ENCODE measurements around the gene RUFY4. TPM values are rescaled to one million over a fixed set of nuclear protein-coding genes. Genes with fewer than 3 reads are reported as not detected.
"Not testable (repeated sequence)": the region's sequence is repeated elsewhere in the genome, so short reads cannot be mapped to it uniquely, and the experiment has no call there.

RUFY4 gene
- polyA plus RNA-seq, 1 donor from 2014 or later = 0.25 TPM

- Mint-ChIP-seq H3K9me3 (peaks cover 0 to 3% (median 0%) of the 10 kb centered on the region in 3 donors), H3K27me3 (peaks cover 1% of the 10 kb centered on the region), H3K4me3 (no peak overlapping the region)
Observed at GRCh38 chr2:218079943-218080913, 11.2 kb downstream of the RUFY4 start.

GRCh38 chr2:218081063-218081462 is 12.0 kb downstream of the RUFY4 start:
- peaks cover 1 to 5% (median 1%) of the 10 kb centered on the region in 3 donors for H3K9me3 Mint-ChIP-seq
- no peak overlapping the region for H3K27ac Mint-ChIP-seq

More at GRCh38 chr2:218079943-218080913, 11.2 kb downstream of the RUFY4 start:
- Mint-ChIP-seq H3K4me1 (peaks cover 0 to 2% (median 0%) of the 10 kb centered on the region in 3 donors), H3K27ac (no peak overlapping the region), H3K36me3 (no peaks in the 10 kb centered on the region)

GRCh38 chr2:218081695-218082094 is 12.6 kb downstream of the RUFY4 start:
- no peaks in the 10 kb centered on the region for H3K36me3 Mint-ChIP-seq
- H3K27ac Mint-ChIP-seq = no peak overlapping the region
- H3K4me3 Mint-ChIP-seq = no peak overlapping the region
- peaks cover 6 to 11% (median 7%) of the 10 kb centered on the region in 3 donors for H3K9me3 Mint-ChIP-seq
- H3K4me1 Mint-ChIP-seq = peaks cover 0 to 2% (median 0%) of the 10 kb centered on the region in 3 donors
- H3K27me3 Mint-ChIP-seq = peaks cover 3% of the 10 kb centered on the region

More at GRCh38 chr2:218081063-218081462, 12.0 kb downstream of the RUFY4 start:
- Mint-ChIP-seq H3K36me3 (no peaks in the 10 kb centered on the region), H3K27me3 (peaks cover 1% of the 10 kb centered on the region), H3K4me1 (peaks cover 0 to 2% (median 0%) of the 10 kb centered on the region in 3 donors), H3K4me3 (no peak overlapping the region)

- Mint-ChIP-seq H3K9me3 (peaks cover 6 to 12% (median 8%) of the 10 kb centered on the region in 3 donors), H3K27ac (peak overlapping the region in 1 of 3 donors; percentile 78), H3K27me3 (peaks cover 3% of the 10 kb centered on the region), H3K4me3 (no peak overlapping the region), H3K4me1 (peaks cover 0 to 2% (median 0%) of the 10 kb centered on the region in 3 donors), H3K36me3 (no peaks in the 10 kb centered on the region)
Observed at GRCh38 chr2:218082586-218083351, 13.7 kb downstream of the RUFY4 start.

- peaks cover 3% of the 10 kb centered on the region for H3K27me3 Mint-ChIP-seq
- no peak overlapping the region for H3K27ac Mint-ChIP-seq
- peaks cover 6 to 12% (median 8%) of the 10 kb centered on the region in 3 donors for H3K9me3 Mint-ChIP-seq
- H3K4me1 Mint-ChIP-seq = peaks cover 0 to 2% (median 0%) of the 10 kb centered on the region in 3 donors
- H3K4me3 Mint-ChIP-seq = no peak overlapping the region
- H3K36me3 Mint-ChIP-seq = no peaks in the 10 kb centered on the region
Observed at GRCh38 chr2:218083352-218083676, 14.3 kb downstream of the RUFY4 start.

- peaks cover 3% of the 10 kb centered on the region for H3K27me3 Mint-ChIP-seq
- no peaks in the 10 kb centered on the region for H3K36me3 Mint-ChIP-seq
- no peaks in the 10 kb centered on the region for H3K4me1 Mint-ChIP-seq
- no peak overlapping the region for H3K4me3 Mint-ChIP-seq
- peaks cover 6 to 12% (median 8%) of the 10 kb centered on the region in 3 donors for H3K9me3 Mint-ChIP-seq
- no peak overlapping the region for H3K27ac Mint-ChIP-seq
Observed at GRCh38 chr2:218086478-218086877, 17.4 kb downstream of the RUFY4 start.

- Mint-ChIP-seq H3K27me3 (peaks cover 3% of the 10 kb centered on the region), H3K4me3 (peak overlapping the region in 1 of 4 donors; percentile 29), H3K27ac (no peak overlapping the region), H3K4me1 (no peaks in the 10 kb centered on the region), H3K36me3 (no peaks in the 10 kb centered on the region), H3K9me3 (peaks cover 6 to 12% (median 8%) of the 10 kb centered on the region in 3 donors)
Observed at GRCh38 chr2:218089259-218089658, 20.2 kb downstream of the RUFY4 start.

- H3K4me1 Mint-ChIP-seq = no peaks in the 10 kb centered on the region
- H3K36me3 Mint-ChIP-seq = no peaks in the 10 kb centered on the region
- H3K27ac Mint-ChIP-seq = no peak overlapping the region
- H3K4me3 Mint-ChIP-seq = no peak overlapping the region
- H3K9me3 Mint-ChIP-seq = peaks cover 0 to under 1% (median 0%) of the 10 kb centered on the region in 3 donors
- peaks cover 1% of the 10 kb centered on the region for H3K27me3 Mint-ChIP-seq
Observed at GRCh38 chr2:218091746-218092145, 22.7 kb downstream of the RUFY4 start.

- Mint-ChIP-seq H3K4me3 (no peak overlapping the region), H3K4me1 (no peaks in the 10 kb centered on the region), H3K36me3 (no peaks in the 10 kb centered on the region), H3K27ac (no peak overlapping the region), H3K9me3 (peaks cover 0 to 8% (median 2%) of the 10 kb centered on the region in 3 donors), H3K27me3 (peaks cover 1% of the 10 kb centered on the region)
Observed at GRCh38 chr2:218093879-218094278, 24.8 kb downstream of the RUFY4 start.

GRCh38 chr2:218095853-218096252 is 26.8 kb downstream of the RUFY4 start:
- Mint-ChIP-seq H3K36me3 (no peaks in the 10 kb centered on the region), H3K4me1 (no peaks in the 10 kb centered on the region), H3K4me3 (no peak overlapping the region), H3K27ac (no peak overlapping the region), H3K9me3 (peaks cover 0 to 15% (median 11%) of the 10 kb centered on the region in 3 donors), H3K27me3 (peaks cover 1% of the 10 kb centered on the region)

- H3K27ac Mint-ChIP-seq = no peak overlapping the region
- peaks cover 0 to 15% (median 11%) of the 10 kb centered on the region in 3 donors for H3K9me3 Mint-ChIP-seq
- no peaks in the 10 kb centered on the region for H3K4me1 Mint-ChIP-seq
- H3K27me3 Mint-ChIP-seq = no peaks in the 10 kb centered on the region
- no peak overlapping the region for H3K4me3 Mint-ChIP-seq
- no peaks in the 10 kb centered on the region for H3K36me3 Mint-ChIP-seq
Observed at GRCh38 chr2:218097975-218098374, 28.9 kb downstream of the RUFY4 start.

- H3K27ac Mint-ChIP-seq = not testable (repeated sequence)
- peaks cover 6 to 15% (median 10%) of the 10 kb centered on the region in 3 donors for H3K9me3 Mint-ChIP-seq
Observed at GRCh38 chr2:218108834-218109233, 39.8 kb downstream of the RUFY4 start.

GRCh38 chr2:218121789-218122188 is 52.7 kb downstream of the RUFY4 start:
- H3K27me3 Mint-ChIP-seq, H3K4me1 Mint-ChIP-seq, H3K27ac Mint-ChIP-seq, H3K36me3 Mint-ChIP-seq, H3K4me3 Mint-ChIP-seq: not testable (repeated sequence)
- peaks cover 4 to 20% (median 10%) of the 10 kb centered on the region in 3 donors for H3K9me3 Mint-ChIP-seq

More at GRCh38 chr2:218108834-218109233, 39.8 kb downstream of the RUFY4 start:
- H3K27me3 Mint-ChIP-seq = peaks cover 29% of the 10 kb centered on the region
- H3K4me1 Mint-ChIP-seq, H3K36me3 Mint-ChIP-seq, H3K4me3 Mint-ChIP-seq: not testable (repeated sequence)

- peaks cover 4 to 20% (median 10%) of the 10 kb centered on the region in 3 donors for H3K9me3 Mint-ChIP-seq
- not testable (repeated sequence) for H3K4me3 Mint-ChIP-seq, H3K4me1 Mint-ChIP-seq, H3K36me3 Mint-ChIP-seq, H3K27me3 Mint-ChIP-seq, H3K27ac Mint-ChIP-seq
Observed at GRCh38 chr2:218122286-218122685, 53.2 kb downstream of the RUFY4 start.

GRCh38 chr2:218123986-218124385 is 54.9 kb downstream of the RUFY4 start:
- Mint-ChIP-seq H3K27ac (no peak overlapping the region), H3K4me3 (peak overlapping the region in 1 of 4 donors; percentile 49), H3K4me1 (peaks cover 0 to 3% (median 0%) of the 10 kb centered on the region in 3 donors), H3K36me3 (peaks cover 1% of the 10 kb centered on the region), H3K9me3 (peaks cover 4 to 15% (median 10%) of the 10 kb centered on the region in 3 donors), H3K27me3 (peaks cover 11% of the 10 kb centered on the region)
